Endothelial cell (in vitro differentiated cells): ENCODE measurements around the gene DENND1A. TPM values are rescaled to one million over a fixed set of nuclear protein-coding genes. Genes with fewer than 3 reads are reported as not detected.

ENCODE experiments used
- DNase-seq: peaks from one replicate; pipeline ENCODE4 v3.0.0; 2021; ENCODE audit warnings: low spot score
- H3K27ac Mint-ChIP-seq: one replicate; pipeline ENCODE4 v1.8.0; 2021; ENCODE audit warnings: mixed read lengths, inconsistent platforms; ENCODE audit not compliant: unreplicated experiment
- H3K27me3 Mint-ChIP-seq: one replicate; pipeline ENCODE4 v1.8.0; 2021; ENCODE audit warnings: mild to moderate bottlenecking, moderate library complexity, mixed read lengths, inconsistent platforms; ENCODE audit not compliant: unreplicated experiment
- H3K36me3 Mint-ChIP-seq: one replicate; pipeline ENCODE4 v1.8.0; 2021; ENCODE audit warnings: mild to moderate bottlenecking, low read depth, mixed read lengths, inconsistent platforms; ENCODE audit not compliant: unreplicated experiment
- H3K4me1 Mint-ChIP-seq: one replicate; pipeline ENCODE4 v1.8.0; 2021; ENCODE audit warnings: mild to moderate bottlenecking, mixed read lengths, inconsistent platforms; ENCODE audit not compliant: unreplicated experiment
- H3K4me3 Mint-ChIP-seq: one replicate; pipeline ENCODE4 v1.8.0; 2021; ENCODE audit warnings: mild to moderate bottlenecking, mixed read lengths, inconsistent platforms; ENCODE audit not compliant: unreplicated experiment
- H3K9me3 Mint-ChIP-seq: one replicate; pipeline ENCODE4 v1.8.0; 2021; ENCODE audit warnings: mixed read lengths, inconsistent platforms; ENCODE audit not compliant: unreplicated experiment
- CTCF ChIP-seq: fragments of 200-600 bp; sonication (generic); IDR thresholded peaks from one replicate; pipeline ENCODE4 v1.5.0; 2021; ENCODE audit warnings: antibody characterized with exemption; ENCODE audit not compliant: unreplicated experiment
- total RNA-seq: library from RNA; stranded (reverse); fragmentation: NEBNext Ultra II Directional; extraction: Animal tissue kit (Norgen Biotek cat#: 25700); gene quantifications from one replicate; pipeline ENCODE4 v1.2.1, GENCODE V29; 2021; ENCODE audit not compliant: unreplicated experiment

The DENND1A gene
- total RNA-seq, 1 donor from 2014 or later: 14.1 TPM

DNA sequence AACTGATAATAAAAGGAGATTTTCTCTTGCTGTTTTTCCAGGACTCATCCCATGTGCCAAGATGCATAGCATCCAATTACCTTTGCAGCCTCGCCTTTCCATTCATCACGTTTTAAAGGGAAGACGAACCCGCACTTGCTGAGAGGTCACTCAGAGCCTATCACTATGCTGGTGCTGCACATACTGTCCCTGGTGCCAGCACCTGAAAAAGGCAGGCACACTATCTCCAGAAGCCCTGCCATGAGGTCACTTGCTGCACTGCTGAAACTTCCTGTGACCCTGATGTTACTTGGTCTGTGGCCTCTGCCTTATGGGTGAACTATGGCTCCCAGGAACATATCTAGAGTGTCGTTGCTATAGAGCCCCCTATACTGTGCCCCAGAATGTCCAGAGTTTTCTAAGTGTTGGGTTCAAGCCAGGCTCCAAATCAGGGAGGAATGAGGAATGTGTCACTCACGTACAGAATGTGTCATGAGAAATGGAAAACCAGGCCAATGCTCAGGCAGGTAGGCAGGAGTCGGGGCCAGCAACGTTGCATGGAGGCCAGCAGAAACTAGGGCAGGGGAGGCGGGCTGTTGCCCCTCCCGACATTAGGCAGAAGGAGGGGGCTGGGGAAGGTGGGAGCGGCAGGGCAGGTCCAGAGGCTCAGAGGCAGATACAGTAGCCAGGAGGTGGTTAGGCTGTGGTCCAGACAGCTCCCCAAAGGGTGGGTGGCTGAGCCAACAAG lies 311.8 kb downstream of the DENND1A start:
- H3K27me3 Mint-ChIP-seq: no peaks in the 10 kb centered on the region

DNA sequence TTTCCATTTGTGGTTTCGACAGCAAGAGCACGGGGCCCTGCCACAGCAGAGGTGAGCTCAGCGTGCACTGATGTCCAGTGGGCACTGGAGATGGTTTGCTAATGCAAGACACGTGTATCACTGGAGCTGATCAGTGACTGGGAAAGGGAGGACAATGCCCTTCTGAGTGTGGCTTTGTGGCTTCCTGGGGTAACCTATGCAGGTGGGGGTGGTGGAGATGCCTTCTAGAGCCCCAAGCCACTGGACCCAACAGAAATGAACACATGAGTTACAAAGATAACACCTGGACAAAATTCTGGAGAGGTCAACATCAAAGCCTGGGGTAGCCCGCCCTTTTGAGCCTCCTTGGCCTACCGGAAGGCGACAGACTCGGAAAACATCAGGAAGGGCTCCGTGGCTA lies 312.6 kb downstream of the DENND1A start:
- Mint-ChIP-seq H3K36me3 (no peaks in the 10 kb centered on the region), H3K9me3 (no peaks in the 10 kb centered on the region), H3K4me3 (no peak overlapping the region), H3K4me1 (no peaks in the 10 kb centered on the region), H3K27me3 (no peaks in the 10 kb centered on the region), H3K27ac (no peak overlapping the region)
- no peak for TF ChIP-seq CTCF
- DNase-seq: no peak

More for the DNA sequence above, 311.8 kb downstream of the DENND1A start:
- Mint-ChIP-seq H3K36me3 (no peaks in the 10 kb centered on the region), H3K27ac (no peak overlapping the region), H3K4me1 (no peaks in the 10 kb centered on the region), H3K4me3 (no peak overlapping the region), H3K9me3 (no peaks in the 10 kb centered on the region)
- no peak for TF ChIP-seq CTCF
- no peak for DNase-seq

GRCh38 chr9:123616707-123617106 lies 313.2 kb downstream of the DENND1A start:
- H3K36me3 Mint-ChIP-seq: no peaks in the 10 kb centered on the region
- no peaks in the 10 kb centered on the region for H3K4me1 Mint-ChIP-seq

GRCh38 chr9:123615381-123615780 lies 314.5 kb downstream of the DENND1A start:
- H3K36me3 Mint-ChIP-seq: no peaks in the 10 kb centered on the region
- no peaks in the 10 kb centered on the region for H3K9me3 Mint-ChIP-seq
- H3K4me1 Mint-ChIP-seq: peaks cover 3% of the 10 kb centered on the region
- TF ChIP-seq CTCF: no peak
- no peak overlapping the region for H3K4me3 Mint-ChIP-seq
- no peak for DNase-seq
- H3K27me3 Mint-ChIP-seq: no peaks in the 10 kb centered on the region
- H3K27ac Mint-ChIP-seq: no peak overlapping the region

More at GRCh38 chr9:123616707-123617106, 313.2 kb downstream of the DENND1A start:
- no peak for DNase-seq
- TF ChIP-seq CTCF: no peak
- Mint-ChIP-seq H3K4me3 (no peak overlapping the region), H3K27me3 (no peaks in the 10 kb centered on the region), H3K27ac (no peak overlapping the region), H3K9me3 (no peaks in the 10 kb centered on the region)

GRCh38 chr9:123614306-123615263 lies 315.3 kb downstream of the DENND1A start:
- no peak overlapping the region for H3K4me3 Mint-ChIP-seq
- DNase-seq: no peak
- H3K27me3 Mint-ChIP-seq: no peaks in the 10 kb centered on the region
- H3K9me3 Mint-ChIP-seq: no peaks in the 10 kb centered on the region
- peaks cover 3% of the 10 kb centered on the region for H3K4me1 Mint-ChIP-seq
- H3K36me3 Mint-ChIP-seq: no peaks in the 10 kb centered on the region
- no peak for TF ChIP-seq CTCF
- no peak overlapping the region for H3K27ac Mint-ChIP-seq
